ENCODE results near the gene SHQ1. TPM values are rescaled to one million over a fixed set of nuclear protein-coding genes. Genes with fewer than 3 reads are reported as not detected.

Gene SHQ1
- total and polyA plus RNA-seq, 2 donors (not counting 3 experiments of a cell fraction or from before 2014, with no cell fraction given): 7.3 to 20.6 TPM

GRCh38 chr3:72848703-72849081, 447 bp upstream of the SHQ1 start:
- TF ChIP-seq CTCF (IDR thresholded peaks at IDR 0.05; ENCODE audit: extremely low read depth in 1 of 2, insufficient read depth in 1 of 2, low read depth in 1 of 2, low read length in 2 of 2): no peak
- TF ChIP-seq MYC (IDR thresholded peaks at IDR 0.05; ENCODE audit: low read depth, low read length): no peak
- no peak for TF ChIP-seq EZH2 (IDR thresholded peaks at IDR 0.05; ENCODE audit: borderline replicate concordance, low read depth, low read length, severe bottlenecking)
- no peak for TF ChIP-seq POLR2AphosphoS5 (IDR thresholded peaks at IDR 0.05; ENCODE audit: insufficient read depth, low read depth, low read length)
- TF ChIP-seq FOS (IDR thresholded peaks at IDR 0.05; ENCODE audit: borderline replicate concordance, insufficient read depth, low read length): no peak
- no peak for TF ChIP-seq MAX (IDR thresholded peaks at IDR 0.05; ENCODE audit: insufficient read depth, insufficient read length)
- TF ChIP-seq GATA2 (IDR thresholded peaks at IDR 0.05; ENCODE audit: insufficient read depth, insufficient read length, low read depth, low read length): no peak
- TF ChIP-seq JUN (IDR thresholded peaks at IDR 0.05; ENCODE audit: borderline replicate concordance, insufficient read depth, insufficient read length, low read depth): no peak
- no peak for TF ChIP-seq POLR2A (IDR thresholded peaks at IDR 0.05; ENCODE audit: low read depth, low read length)
- Histone ChIP-seq H3K79me2 (ENCODE audit: control insufficient read depth, insufficient read depth, low read length) (peaks cover 18% of the 10 kb centered on the region), H4K20me1 (replicated peaks; ENCODE audit: control insufficient read depth, extremely low read depth, insufficient read depth, low read length) (no peaks in the 10 kb centered on the region), H3K4me2 (ENCODE audit: insufficient read depth, low read length) (peak overlapping the region; percentile 98), H3K27me3 (ENCODE audit: control insufficient read depth in 2 of 2, insufficient read depth in 2 of 2, low read length in 2 of 2) (no peaks in the 10 kb centered on the region), H2AFZ (ENCODE audit: low read depth, low read length) (peak overlapping the region; percentile 97), H3K4me1 (ENCODE audit: control insufficient read depth, extremely low read depth, insufficient read depth, low read length) (peaks cover 16% of the 10 kb centered on the region), H3K36me3 (ENCODE audit: control insufficient read depth in 2 of 2, extremely low read depth in 1 of 2, insufficient read depth in 2 of 2, low read length in 2 of 2) (no peaks in the 10 kb centered on the region), H3K9me1 (replicated peaks; ENCODE audit: control insufficient read depth, extremely low read depth, insufficient read depth, low read length) (no peaks in the 10 kb centered on the region), H3K4me3 (replicated peaks in 1 of 3; ENCODE audit: insufficient read depth in 1 of 3, low read depth in 1 of 3, low read length in 3 of 3) (peak overlapping the region; percentile 43 to 77 (median 76)), H3K9me3 (replicated peaks; ENCODE audit: control insufficient read depth, insufficient read depth, low read length) (no peaks in the 10 kb centered on the region), H3K27ac (ENCODE audit: insufficient read depth, low read depth, low read length) (no peak overlapping the region), H3K9ac (replicated peaks; ENCODE audit: extremely low read depth, insufficient read depth, low read length) (no peak overlapping the region)
- FAIRE-seq: no peak
- dilution Hi-C loops (cut with MboI; ENCODE audit: extremely low pct_ligation_motif_present, low sequenced_read_pairs): no loop called here
- no peak for DNase-seq (ENCODE audit: low read depth, low spot score)
- BruUV-seq (replicated peaks): no TSS peak
- ChIA-PET POLR2A (no interaction called here), CTCF (interaction anchor here (0.8 to 5.0 kb wide), 6 partner anchors 26 to 893 kb away, joined by 3 to 166 read pairs (median 6); partner anchors contain the start of gene GXYLT2)
- intact Hi-C loops (cut with micrococcal nuclease): loop anchor here (2.0 to 5.0 kb wide), 2 partner anchors 89 to 148 kb away; partner anchors contain the start of gene PPP4R2

Measured in endothelial cell of umbilical vein (primary cell).